ENCODE data around the gene ATP8A1.

Gene ATP8A1

GRCh38 chr4:42690537-42690936 lies 33.6 kb upstream of the ATP8A1 start:
- H3K9me3 ChIP-seq (ENCODE audit: control insufficient read depth, low read length), result no peaks in the 10 kb centered on the region
- H2AFZ ChIP-seq, result no peak overlapping the region
- H3K4me1 ChIP-seq, result no peaks in the 10 kb centered on the region
- no peaks in the 10 kb centered on the region for H3K36me3 ChIP-seq (ENCODE audit: control insufficient read depth, insufficient read depth, low read length)
- TF ChIP-seq, protein P1, sequence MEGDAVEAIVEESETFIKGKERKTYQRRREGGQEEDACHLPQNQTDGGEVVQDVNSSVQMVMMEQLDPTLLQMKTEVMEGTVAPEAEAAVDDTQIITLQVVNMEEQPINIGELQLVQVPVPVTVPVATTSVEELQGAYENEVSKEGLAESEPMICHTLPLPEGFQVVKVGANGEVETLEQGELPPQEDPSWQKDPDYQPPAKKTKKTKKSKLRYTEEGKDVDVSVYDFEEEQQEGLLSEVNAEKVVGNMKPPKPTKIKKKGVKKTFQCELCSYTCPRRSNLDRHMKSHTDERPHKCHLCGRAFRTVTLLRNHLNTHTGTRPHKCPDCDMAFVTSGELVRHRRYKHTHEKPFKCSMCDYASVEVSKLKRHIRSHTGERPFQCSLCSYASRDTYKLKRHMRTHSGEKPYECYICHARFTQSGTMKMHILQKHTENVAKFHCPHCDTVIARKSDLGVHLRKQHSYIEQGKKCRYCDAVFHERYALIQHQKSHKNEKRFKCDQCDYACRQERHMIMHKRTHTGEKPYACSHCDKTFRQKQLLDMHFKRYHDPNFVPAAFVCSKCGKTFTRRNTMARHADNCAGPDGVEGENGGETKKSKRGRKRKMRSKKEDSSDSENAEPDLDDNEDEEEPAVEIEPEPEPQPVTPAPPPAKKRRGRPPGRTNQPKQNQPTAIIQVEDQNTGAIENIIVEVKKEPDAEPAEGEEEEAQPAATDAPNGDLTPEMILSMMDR (IDR thresholded peaks at IDR 0.05), result no peak
- H3K4me2 ChIP-seq (ENCODE audit: low read length), result no peak overlapping the region
- no peaks in the 10 kb centered on the region for H3K27me3 ChIP-seq (ENCODE audit: control insufficient read depth, insufficient read depth, low read length)
- no peaks in the 10 kb centered on the region for H3K79me2 ChIP-seq
- H3K4me3 ChIP-seq (ENCODE audit: low read depth, low read length), result no peak overlapping the region
- H3K9ac ChIP-seq, result no peak overlapping the region
- no peak overlapping the region for H3K27ac ChIP-seq

DNA sequence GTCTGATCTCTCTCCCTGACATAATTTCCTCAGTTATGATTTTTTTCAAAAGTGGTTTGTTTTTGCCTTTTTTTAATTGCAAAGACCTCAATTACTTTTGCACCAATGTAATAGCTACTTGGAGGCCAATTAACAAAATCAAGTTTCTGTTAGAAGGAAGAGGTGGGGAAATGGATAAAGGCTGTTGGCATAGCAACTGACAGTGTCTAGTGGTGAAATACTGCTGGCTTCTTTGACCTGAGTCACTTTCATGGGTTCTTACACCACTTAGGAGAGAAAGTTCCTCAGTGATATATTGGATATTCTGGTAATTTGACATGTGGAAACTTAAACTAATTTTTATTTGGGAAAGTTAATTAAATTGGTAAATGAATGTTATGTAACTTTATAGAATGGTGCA lies 26.5 kb upstream of the ATP8A1 start:
- no peaks in the 10 kb centered on the region for H3K27me3 ChIP-seq (ENCODE audit: control insufficient read depth, insufficient read depth, low read length)
- no peak overlapping the region for H3K4me3 ChIP-seq (ENCODE audit: low read depth, low read length)
- H3K4me2 ChIP-seq (ENCODE audit: low read length), result no peak overlapping the region
- no peaks in the 10 kb centered on the region for H3K4me1 ChIP-seq
- no peaks in the 10 kb centered on the region for H3K9me3 ChIP-seq (ENCODE audit: control insufficient read depth, low read length)
- H3K79me2 ChIP-seq, result no peaks in the 10 kb centered on the region
- TF ChIP-seq, protein P1 (IDR thresholded peaks at IDR 0.05), result no peak
- no peaks in the 10 kb centered on the region for H3K36me3 ChIP-seq (ENCODE audit: control insufficient read depth, insufficient read depth, low read length)
- H3K9ac ChIP-seq, result no peak overlapping the region
- no peak overlapping the region for H2AFZ ChIP-seq
- H3K27ac ChIP-seq, result no peak overlapping the region

DNA sequence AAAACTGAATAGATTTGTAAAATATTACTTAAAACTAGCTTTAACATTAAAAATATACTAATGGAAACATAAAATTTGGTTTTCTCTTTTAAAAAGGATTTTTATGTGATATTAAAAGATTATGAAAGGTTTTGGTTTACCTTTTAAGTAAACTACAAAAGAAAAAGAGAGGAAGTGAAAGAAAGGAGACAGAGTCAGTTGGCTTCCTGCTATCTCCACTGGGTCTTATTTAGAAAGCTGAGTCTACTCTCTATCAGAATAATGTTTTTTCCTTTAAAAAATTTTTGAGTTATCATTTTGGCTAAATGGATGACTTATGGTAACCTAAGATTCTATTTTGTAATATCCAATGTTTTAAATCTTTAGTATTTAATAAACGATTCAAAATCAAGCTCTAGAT lies 21.6 kb upstream of the ATP8A1 start:
- no peaks in the 10 kb centered on the region for H3K79me2 ChIP-seq
- H3K27me3 ChIP-seq (ENCODE audit: control insufficient read depth, insufficient read depth, low read length), result no peaks in the 10 kb centered on the region
- H3K4me2 ChIP-seq (ENCODE audit: low read length), result no peak overlapping the region
- no peak overlapping the region for H2AFZ ChIP-seq
- no peaks in the 10 kb centered on the region for H3K9me3 ChIP-seq (ENCODE audit: control insufficient read depth, low read length)
- H3K36me3 ChIP-seq (ENCODE audit: control insufficient read depth, insufficient read depth, low read length), result no peaks in the 10 kb centered on the region
- no peak overlapping the region for H3K27ac ChIP-seq
- H3K9ac ChIP-seq, result no peak overlapping the region
- H3K4me3 ChIP-seq (ENCODE audit: low read depth, low read length), result no peak overlapping the region
- H3K4me1 ChIP-seq, result no peaks in the 10 kb centered on the region
- TF ChIP-seq, protein P1 (IDR thresholded peaks at IDR 0.05), result no peak

DNA sequence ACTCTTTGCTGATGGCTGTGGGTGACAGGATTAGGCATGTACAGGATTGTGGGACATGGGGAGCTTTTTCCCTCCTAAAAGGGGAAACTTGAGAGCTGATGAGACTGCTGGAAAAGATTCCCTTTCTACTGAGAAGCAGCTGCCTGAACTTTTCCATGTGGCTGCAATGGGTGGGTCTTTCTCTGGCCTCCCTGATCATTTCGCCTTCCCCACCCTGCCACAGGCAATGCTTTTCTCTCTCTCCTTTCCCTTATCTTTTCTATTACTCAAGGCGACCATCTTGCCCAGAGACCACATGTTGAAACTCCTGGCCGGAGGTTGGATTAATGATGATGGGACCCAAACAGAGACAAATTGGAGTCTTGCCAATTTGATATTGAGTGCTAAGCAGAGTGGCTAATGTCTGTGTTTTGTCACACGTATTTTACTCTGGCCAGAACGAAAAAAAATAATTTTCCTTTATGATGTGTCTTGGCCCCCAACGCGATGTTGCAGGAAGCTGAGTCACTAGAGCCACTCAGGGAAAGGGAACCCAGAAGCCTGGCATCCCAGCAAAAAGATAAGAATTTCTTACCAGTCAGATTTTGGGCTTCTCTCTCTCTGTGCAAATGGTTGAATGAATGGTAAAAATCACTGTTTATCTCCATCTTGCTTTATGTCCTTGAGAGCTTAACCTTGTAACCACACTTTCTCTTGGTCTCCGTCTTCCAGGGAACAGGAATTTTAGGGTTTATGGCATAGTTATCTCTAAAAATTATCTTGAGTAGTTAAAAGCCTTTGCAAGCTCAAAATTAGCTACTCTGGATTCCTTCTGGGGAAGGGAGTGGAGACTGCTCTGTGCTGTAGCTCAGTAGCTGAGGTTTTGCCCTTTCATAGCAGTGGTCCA lies 19.4 kb upstream of the ATP8A1 start:
- Histone ChIP-seq H3K4me3 (ENCODE audit: low read depth, low read length) (no peak overlapping the region), H3K4me2 (ENCODE audit: low read length) (no peak overlapping the region), H3K27ac (no peak overlapping the region), H3K79me2 (no peaks in the 10 kb centered on the region), H3K4me1 (peaks cover 3% of the 10 kb centered on the region), H3K9me3 (ENCODE audit: control insufficient read depth, low read length) (no peaks in the 10 kb centered on the region), H3K36me3 (ENCODE audit: control insufficient read depth, insufficient read depth, low read length) (no peaks in the 10 kb centered on the region), H3K27me3 (ENCODE audit: control insufficient read depth, insufficient read depth, low read length) (no peaks in the 10 kb centered on the region), H3K9ac (no peak overlapping the region), H2AFZ (peak overlapping the region; percentile 9)
- TF ChIP-seq, protein P1 (IDR thresholded peaks at IDR 0.05), result no peak

DNA sequence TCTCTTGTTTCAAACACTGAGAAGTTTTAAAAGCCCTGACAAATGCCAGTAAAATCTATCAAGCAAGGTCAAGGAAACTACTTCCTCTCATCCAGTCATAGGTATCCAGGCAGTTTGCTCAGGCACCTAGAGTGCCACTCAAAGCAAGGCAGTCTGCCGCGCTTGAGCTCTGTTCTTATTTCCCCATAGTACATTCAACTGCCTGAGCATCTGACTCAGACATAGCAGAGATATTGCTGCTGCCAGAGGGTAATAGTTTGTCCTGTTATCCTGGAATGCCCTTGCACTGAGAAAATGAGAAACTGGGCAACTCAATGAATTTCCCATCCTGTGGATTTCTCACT lies 16.1 kb upstream of the ATP8A1 start:
- Histone ChIP-seq H3K36me3 (ENCODE audit: control insufficient read depth, insufficient read depth, low read length) (no peaks in the 10 kb centered on the region), H3K4me1 (peaks cover 3% of the 10 kb centered on the region), H3K27ac (peak overlapping the region; percentile 55), H2AFZ (peak overlapping the region; percentile 34), H3K9ac (no peak overlapping the region), H3K4me2 (ENCODE audit: low read length) (peak overlapping the region; percentile 48), H3K9me3 (ENCODE audit: control insufficient read depth, low read length) (no peaks in the 10 kb centered on the region), H3K79me2 (no peaks in the 10 kb centered on the region), H3K4me3 (ENCODE audit: low read depth, low read length) (no peak overlapping the region), H3K27me3 (ENCODE audit: control insufficient read depth, insufficient read depth, low read length) (no peaks in the 10 kb centered on the region)
- TF ChIP-seq, protein P1 (IDR thresholded peaks at IDR 0.05), result no peak

Data from parathyroid adenoma (tissue), 2 donors.